Testis (tissue), 3 donors: ENCODE results near the gene SOCS7. TPM values are rescaled to one million over a fixed set of nuclear protein-coding genes. Genes with fewer than 3 reads are reported as not detected.

Source experiments
- DNase-seq: peaks from one replicate; pipeline ENCODE4 v3.0.0-alpha.2; 2019
- H3K27ac ChIP-seq, 2 donors: fragments of 200-600 bp; sonication (generic); one replicate each; pipeline ENCODE4 v1.5.1; 2019
- H3K27me3 ChIP-seq: fragments of 200-600 bp; sonication (generic); one replicate; pipeline ENCODE4 v1.5.1; 2019
- H3K36me3 ChIP-seq: fragments of 200-600 bp; sonication (generic); one replicate; pipeline ENCODE4 v1.5.1; 2017; ENCODE audit warnings: low read depth; ENCODE audit errors: missing control alignments
- H3K4me1 ChIP-seq: fragments of 200-600 bp; sonication (generic); one replicate; pipeline ENCODE4 v1.5.1; 2019
- H3K4me3 ChIP-seq, 2 donors: fragments of 200-600 bp; sonication (generic); one replicate each; pipeline ENCODE4 v1.5.1; 2017 to 2019
- H3K9me3 ChIP-seq: fragments of 200-600 bp; sonication (generic); one replicate; pipeline ENCODE4 v1.5.1; 2017
- POLR2A ChIP-seq: fragments of 450-650 bp; IDR thresholded peaks from one replicate; pipeline ENCODE4 v1.6.1; 2017; ENCODE audit warnings: antibody characterized with exemption, mild to moderate bottlenecking, moderate library complexity
- WGBS, 2 donors: methylation state at CpG; one replicate each; pipeline ENCODE4 v1.1.5; 2018; 5-methylcytosine and 5-hydroxymethylcytosine counted together
- intact Hi-C: fragments of 100-400 bp; cut with DNase I; formaldehyde crosslinking; loops from one replicate; pipeline ENCODE4 v1.15.1; 2023; ENCODE audit warnings: low total_unique reads
- polyA plus RNA-seq: library from polyadenylated mRNA; stranded (reverse); fragments of 350-450 nt; fragmentation: Illumina TruSeq; extraction: RNeasy Lipid Tissue Mini Kit (QIAGEN cat#74804); gene quantifications from one replicate; pipeline ENCODE4 v1.2.3, GENCODE V29; 2014; ENCODE audit warnings: low read depth, low replicate concordance; ENCODE audit not compliant: insufficient read depth
- total RNA-seq, 2 donors: library from RNA; depleted of rRNA; stranded (reverse); fragments of >200 nt; gene quantifications; one replicate each; pipeline ENCODE4 v1.2.3, GENCODE V29; 2016
- TF ChIP-seq, protein P1 (sequence below), 3 experiments: fragments of 450-650 bp in 2 of 3; fragments of 200-600 bp in 1 of 3; sonication (generic) in 1 of 3; IDR thresholded peaks; one replicate each; pipeline ENCODE4 v1.5.1; 2016 to 2019; ENCODE audit warnings: antibody characterized with exemption in 3 of 3, mild to moderate bottlenecking in 2 of 3, moderate library complexity in 1 of 3

SOCS7 gene
- total and polyA plus RNA-seq, 3 donors from 2014 or later, result 74.9 to 132 (median 132) TPM

DNA sequence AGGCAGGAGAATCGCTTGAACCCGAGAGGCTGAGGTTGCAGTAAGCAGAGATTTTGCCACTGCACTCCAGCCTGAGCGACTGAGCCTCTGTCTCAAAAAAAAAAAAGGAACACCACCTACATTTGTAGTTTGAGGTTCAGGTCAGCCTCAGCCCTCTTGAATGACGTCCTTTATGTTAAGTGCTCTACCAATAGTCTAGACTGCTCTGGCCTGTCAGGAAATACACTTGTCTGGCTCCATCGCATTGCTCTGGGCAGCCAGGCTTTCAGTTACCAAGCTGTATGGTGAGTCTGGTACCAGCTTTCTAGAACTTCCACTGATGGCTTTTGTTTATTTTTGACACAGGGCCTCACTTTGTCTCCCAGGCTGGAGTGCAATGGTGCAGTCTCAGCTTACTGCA lies 11.4 kb downstream of the SOCS7 start:
- WGBS, 2 donors, result 96% methylated on average over 5 of the region's 5 CpGs
- no peak overlapping the region for H3K4me3 ChIP-seq
- TF ChIP-seq, protein P1, sequence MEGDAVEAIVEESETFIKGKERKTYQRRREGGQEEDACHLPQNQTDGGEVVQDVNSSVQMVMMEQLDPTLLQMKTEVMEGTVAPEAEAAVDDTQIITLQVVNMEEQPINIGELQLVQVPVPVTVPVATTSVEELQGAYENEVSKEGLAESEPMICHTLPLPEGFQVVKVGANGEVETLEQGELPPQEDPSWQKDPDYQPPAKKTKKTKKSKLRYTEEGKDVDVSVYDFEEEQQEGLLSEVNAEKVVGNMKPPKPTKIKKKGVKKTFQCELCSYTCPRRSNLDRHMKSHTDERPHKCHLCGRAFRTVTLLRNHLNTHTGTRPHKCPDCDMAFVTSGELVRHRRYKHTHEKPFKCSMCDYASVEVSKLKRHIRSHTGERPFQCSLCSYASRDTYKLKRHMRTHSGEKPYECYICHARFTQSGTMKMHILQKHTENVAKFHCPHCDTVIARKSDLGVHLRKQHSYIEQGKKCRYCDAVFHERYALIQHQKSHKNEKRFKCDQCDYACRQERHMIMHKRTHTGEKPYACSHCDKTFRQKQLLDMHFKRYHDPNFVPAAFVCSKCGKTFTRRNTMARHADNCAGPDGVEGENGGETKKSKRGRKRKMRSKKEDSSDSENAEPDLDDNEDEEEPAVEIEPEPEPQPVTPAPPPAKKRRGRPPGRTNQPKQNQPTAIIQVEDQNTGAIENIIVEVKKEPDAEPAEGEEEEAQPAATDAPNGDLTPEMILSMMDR (IDR thresholded peaks at IDR 0.05), result no peak
- no peak for TF ChIP-seq POLR2A
- H3K27me3 ChIP-seq, result no peaks in the 10 kb centered on the region
- no peak for DNase-seq
- no peaks in the 10 kb centered on the region for H3K9me3 ChIP-seq
- no peak overlapping the region for H3K27ac ChIP-seq
- peaks cover 8% of the 10 kb centered on the region for H3K4me1 ChIP-seq
- intact Hi-C loops, result no loop called here
- no peaks in the 10 kb centered on the region for H3K36me3 ChIP-seq

- Histone ChIP-seq H3K4me1 (no peaks in the 10 kb centered on the region), H3K36me3 (no peaks in the 10 kb centered on the region), H3K27ac (no peak overlapping the region), H3K9me3 (no peaks in the 10 kb centered on the region), H3K4me3 (no peak overlapping the region), H3K27me3 (no peaks in the 10 kb centered on the region)
- DNase-seq, result no peak
- TF ChIP-seq, protein P1 (IDR thresholded peaks at IDR 0.05), result no peak
- TF ChIP-seq POLR2A, result no peak
- intact Hi-C loops, result no loop called here
- WGBS, 2 donors, result 90 to 92% methylated on average over 8 of the region's 8 CpGs
Observed at GRCh38 chr17:38364741-38365140, 13.1 kb downstream of the SOCS7 start.

DNA sequence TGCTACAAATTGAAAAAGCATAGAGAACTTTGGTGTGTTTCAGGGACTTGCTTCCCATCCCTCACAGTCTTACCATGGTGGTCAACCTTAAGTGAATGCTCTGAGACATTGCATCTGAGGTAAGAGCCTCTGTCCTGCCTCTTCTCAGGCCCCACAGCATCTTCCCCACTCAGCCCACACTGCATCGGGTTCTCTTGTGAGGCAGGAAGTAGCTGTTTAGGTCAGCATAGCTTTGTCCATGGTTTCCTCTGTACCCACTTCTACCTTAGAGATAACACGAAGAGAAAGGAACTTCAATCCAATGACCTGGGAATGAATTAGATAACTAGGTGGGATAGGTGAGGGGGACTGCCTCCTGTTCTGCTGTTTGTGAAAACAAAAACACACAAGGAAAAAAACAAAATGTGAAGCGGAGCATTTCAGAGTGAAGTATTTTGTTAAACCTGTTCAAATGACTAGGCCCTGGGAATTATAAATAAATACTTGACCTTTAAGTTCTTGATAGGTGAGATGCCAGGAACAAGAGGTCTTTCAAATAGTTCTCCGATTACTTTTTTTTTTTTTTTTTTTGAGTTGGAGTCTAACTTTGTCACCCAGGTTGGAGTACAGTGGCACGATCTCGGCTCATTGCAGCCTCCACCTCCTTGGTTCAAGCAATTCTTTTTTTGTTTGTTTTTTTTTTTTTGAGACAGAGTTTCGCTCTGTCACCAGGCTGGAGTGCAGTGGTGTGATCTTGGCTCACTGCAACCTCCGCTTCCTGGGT lies 17.7 kb downstream of the SOCS7 start:
- intact Hi-C loops, result no loop called here
- TF ChIP-seq, protein P1 (IDR thresholded peaks at IDR 0.05), result no peak
- TF ChIP-seq POLR2A, result no peak
- no peaks in the 10 kb centered on the region for H3K9me3 ChIP-seq
- H3K36me3 ChIP-seq, result no peaks in the 10 kb centered on the region
- no peaks in the 10 kb centered on the region for H3K27me3 ChIP-seq
- H3K4me1 ChIP-seq, result no peaks in the 10 kb centered on the region
- DNase-seq, result no peak
- no peak overlapping the region for H3K4me3 ChIP-seq
- no peak overlapping the region for H3K27ac ChIP-seq
- 85 to 96% methylated on average over 8 of the region's 8 CpGs for WGBS, 2 donors

DNA sequence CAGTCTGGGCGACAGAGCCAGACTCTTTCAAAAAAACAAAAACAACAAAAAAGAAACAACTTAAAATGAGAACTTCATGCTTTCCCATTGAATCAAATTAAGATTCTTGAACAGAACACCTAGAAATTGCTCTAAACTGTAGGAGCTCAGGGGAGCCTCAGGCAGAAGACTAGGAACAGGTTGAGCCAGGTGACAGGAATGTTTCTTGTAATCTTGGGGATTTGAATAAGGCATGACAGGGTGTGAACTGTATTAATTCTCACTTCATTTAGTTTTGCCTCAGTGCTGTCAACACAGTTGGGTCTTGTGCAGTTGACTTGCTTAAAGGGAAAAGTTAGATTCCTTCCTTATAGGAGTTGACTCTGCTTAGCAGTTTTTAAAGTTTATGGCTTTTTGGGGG lies 27.8 kb downstream of the SOCS7 start:
- Histone ChIP-seq H3K9me3 (no peaks in the 10 kb centered on the region), H3K4me3 (no peak overlapping the region), H3K27me3 (no peaks in the 10 kb centered on the region), H3K27ac (no peak overlapping the region), H3K4me1 (no peaks in the 10 kb centered on the region), H3K36me3 (no peaks in the 10 kb centered on the region)
- no peak for TF ChIP-seq POLR2A
- TF ChIP-seq, protein P1 (IDR thresholded peaks at IDR 0.05), result no peak
- WGBS, 2 donors, result 83 to 88% methylated on average over 1 of the region's 1 CpG
- no peak for DNase-seq
- intact Hi-C loops, result no loop called here

DNA sequence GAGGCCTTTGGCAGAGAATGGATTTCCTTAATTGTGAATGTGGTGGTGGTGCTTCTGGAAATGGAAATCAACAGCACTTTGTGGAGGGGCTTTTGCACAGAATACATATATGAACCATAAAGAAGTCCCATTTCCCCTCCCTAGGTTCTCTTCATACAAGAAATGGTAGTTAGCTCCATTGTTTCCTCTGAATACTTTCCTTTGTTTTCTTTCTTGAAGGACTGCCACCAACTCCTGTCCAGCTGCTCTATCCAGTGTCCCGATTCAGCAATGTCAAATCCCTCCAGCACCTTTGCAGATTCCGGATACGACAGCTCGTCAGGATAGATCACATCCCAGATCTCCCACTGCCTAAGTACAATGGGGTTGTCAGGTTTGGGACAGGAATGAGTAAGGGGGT lies 43.4 kb downstream of the SOCS7 start:
- Histone ChIP-seq H3K4me1 (no peaks in the 10 kb centered on the region), H3K27me3 (no peaks in the 10 kb centered on the region), H3K27ac (no peak overlapping the region), H3K9me3 (no peaks in the 10 kb centered on the region), H3K4me3 (no peak overlapping the region), H3K36me3 (no peaks in the 10 kb centered on the region)
- intact Hi-C loops, result no loop called here
- no peak for DNase-seq
- 95 to 96% methylated on average over 4 of the region's 4 CpGs for WGBS, 2 donors
- no peak for TF ChIP-seq POLR2A
- TF ChIP-seq, protein P1 (IDR thresholded peaks at IDR 0.05), result no peak
